Vein endothelial cell (primary cell): ENCODE measurements around the gene ZNF850. TPM values are rescaled to one million over a fixed set of nuclear protein-coding genes. Genes with fewer than 3 reads are reported as not detected.

Source experiments
- total RNA-seq: library from RNA; depleted of rRNA; stranded (reverse); fragments of >200 nt; gene quantifications from 2 replicates; pipeline ENCODE4 v1.2.3, GENCODE V29; 2012

Gene ZNF850
- total RNA-seq, result 4.9 and 6.5 TPM in 2 replicates

DNA sequence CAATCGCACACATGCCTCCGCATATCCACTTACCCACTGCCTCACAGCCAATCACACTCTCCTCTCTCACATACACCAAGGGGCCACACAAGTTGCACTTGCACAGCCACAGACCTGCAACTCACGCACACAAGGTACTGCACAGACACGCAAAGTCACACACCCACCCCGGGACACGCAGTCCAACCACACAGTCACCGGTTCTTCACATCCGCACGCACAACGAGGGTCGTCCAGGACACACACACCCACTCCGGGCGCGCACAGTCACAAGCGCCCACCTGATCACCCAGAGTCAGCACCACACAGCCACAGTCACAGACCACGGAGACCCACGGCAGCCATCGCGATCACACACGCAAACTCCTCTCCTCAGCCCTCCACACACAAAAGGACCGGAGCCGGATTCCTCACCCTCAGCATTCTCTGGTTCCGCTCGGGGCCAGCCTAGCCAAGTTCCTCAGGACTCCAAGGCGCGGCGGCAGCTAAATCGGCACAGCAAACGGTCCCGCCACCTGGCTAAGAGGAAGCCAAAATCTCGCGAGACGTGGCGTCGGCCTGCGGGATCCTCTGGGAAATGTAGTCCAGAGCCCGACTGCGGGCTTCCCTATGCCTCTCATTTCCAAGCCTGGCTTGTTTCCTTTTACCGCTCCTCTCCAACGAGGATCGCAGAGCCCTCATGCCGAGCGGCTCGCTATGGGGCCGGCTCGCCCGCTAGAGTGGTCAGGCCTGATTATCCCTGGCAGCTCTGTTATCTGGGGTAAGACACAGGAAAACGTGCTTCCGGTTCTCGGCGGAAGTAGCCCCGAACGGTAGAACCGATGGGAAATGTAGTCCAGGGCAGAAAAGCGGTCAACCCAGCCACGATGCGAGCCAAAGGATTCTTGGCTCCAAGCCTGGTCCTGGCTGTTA is at the start of gene ZNF850:
Gene ZNF850, minus strand, starts transcription at position 497 of the 912 bp plus-strand sequence. CDS start 10,201 bp downstream, outside the sequence.

GRCh38 chr19:36687214-36688056 is 85.2 kb downstream of the ZNF850 start, which contains the start of gene ZNF567:
ZNF567 (plus strand) TSS chr19:36687612; CDS start chr19:36694868, 7,256 bp downstream.

Other genes starting within 250 kb of the ZNF850 start
- gene ZNF260, start 244.5 kb downstream of the ZNF850 start, total RNA-seq, result 18.1 and 20.3 TPM in 2 replicates
- gene ZNF529, start 199.5 kb downstream of the ZNF850 start, total RNA-seq, result 7.2 and 7.5 TPM in 2 replicates
- gene ZNF382, start 167.5 kb downstream of the ZNF850 start, total RNA-seq, result 7.3 and 7.5 TPM in 2 replicates
- 4.6 and 7.2 TPM in 2 replicates for gene ZNF461, start 106.0 kb downstream of the ZNF850 start, total RNA-seq
- gene ZNF567, start 85.2 kb downstream of the ZNF850 start, total RNA-seq, result 5.6 and 7.6 TPM in 2 replicates
- gene ZNF790, start 65.6 kb upstream of the ZNF850 start, total RNA-seq, result 6.5 and 8.4 TPM in 2 replicates
- gene ZNF345, start 78.1 kb upstream of the ZNF850 start, total RNA-seq, result 3.3 and 3.8 TPM in 2 replicates
- 1.3 and 2.3 TPM in 2 replicates for gene ZNF829, start 143.5 kb upstream of the ZNF850 start, total RNA-seq
- gene ZNF568, start 143.5 kb upstream of the ZNF850 start, total RNA-seq, result 6.5 and 7.7 TPM in 2 replicates